Transverse colon (tissue), 4 donors: ENCODE data around the gene COG2. TPM values are rescaled to one million over a fixed set of nuclear protein-coding genes. Genes with fewer than 3 reads are reported as not detected.
A peak's percentile ranks its signal among the peaks of the same experiment; 100 is the strongest.
"Not testable (repeated sequence)": the region's sequence is repeated elsewhere in the genome, so short reads cannot be mapped to it uniquely, and the experiment has no call there.

Source experiments
- DNase-seq: peaks from one replicate; pipeline ENCODE4 v3.0.0-alpha.2; 2019
- H3K27ac ChIP-seq, 4 donors: fragments of 200-600 bp; sonication (generic); 2 replicates each; pipeline ENCODE4 v1.5.1; 2016 to 2018; ENCODE audit warnings: inconsistent platforms in 4 of 4
- H3K27me3 ChIP-seq: fragments of 200-600 bp; sonication (generic); 2 replicates; pipeline ENCODE4 v1.5.1; 2017; ENCODE audit warnings: inconsistent platforms
- H3K36me3 ChIP-seq, 4 donors: fragments of 200-600 bp; sonication (generic); 2 replicates each; pipeline ENCODE4 v1.5.1; 2017 to 2019; ENCODE audit warnings: inconsistent platforms in 4 of 4
- H3K4me1 ChIP-seq, 4 donors: fragments of 200-600 bp; sonication (generic); 2 replicates each; pipeline ENCODE4 v1.5.1; 2017 to 2020; ENCODE audit warnings: inconsistent platforms in 4 of 4
- H3K4me3 ChIP-seq, 4 donors: fragments of 200-600 bp; sonication (generic); 1 replicate in 1 of 4; 2 replicates in 3 of 4; pipeline versions ENCODE4 v1.5.1 to v1.6.1; 2017 to 2019; ENCODE audit warnings: inconsistent platforms in 4 of 4
- H3K9me3 ChIP-seq, 2 donors: fragments of 200-600 bp; sonication (generic); 2 replicates each; pipeline ENCODE4 v1.5.1; 2017 to 2019; ENCODE audit warnings: inconsistent platforms in 2 of 2
- CTCF ChIP-seq, 5 experiments: fragments of 200-600 bp in 3 of 5; fragments of 450-650 bp in 2 of 5; sonication (generic) in 3 of 5; IDR thresholded peaks; 1 replicate in 2 of 5; 2 replicates in 3 of 5; pipeline ENCODE4 v1.5.1; 2016 to 2017; ENCODE audit warnings: antibody characterized with exemption in 5 of 5, inconsistent platforms in 3 of 5, mild to moderate bottlenecking in 2 of 5, moderate library complexity in 1 of 5
- EP300 ChIP-seq: sonication (generic); formaldehyde crosslinking; IDR thresholded peaks from one replicate; pipeline ENCODE4 v1.6.1; 2017; ENCODE audit warnings: antibody characterized with exemption, low read depth
- POLR2A ChIP-seq: fragments of 450-650 bp; IDR thresholded peaks from one replicate; pipeline ENCODE4 v1.6.1; 2016; ENCODE audit warnings: antibody characterized with exemption, mild to moderate bottlenecking, moderate library complexity
- POLR2AphosphoS5 ChIP-seq, 3 donors: sonication (generic); formaldehyde crosslinking; IDR thresholded peaks; one replicate each; pipeline ENCODE4 v1.6.1; 2016; ENCODE audit warnings: antibody characterized with exemption in 3 of 3
- WGBS, 2 donors: methylation state at CpG; one replicate each; pipeline ENCODE4 v1.1.5; 2018; ENCODE audit warnings: low coverage in 1 of 2; 5-methylcytosine and 5-hydroxymethylcytosine counted together
- in situ Hi-C, 4 donors: fragments of 200-750 bp; cut with MboI; loops; one replicate each; pipeline versions ENCODE4 v1.15.0 to v1.15.1; 2017; ENCODE audit warnings: low sequenced_read_pairs in 3 of 4, low pct_ligation_motif_present in 1 of 4, low pct_unique_long_range_greater_than_20kb in 1 of 4
- intact Hi-C: fragments of 100-400 bp; cut with DNase I; formaldehyde crosslinking; loops from one replicate; pipeline ENCODE4 v1.15.1; 2023; ENCODE audit warnings: low total_unique reads
- total RNA-seq, 4 donors: library from RNA; depleted of rRNA; stranded (reverse); fragments of >200 nt; gene quantifications; one replicate each; pipeline ENCODE4 v1.1.0, GENCODE V29; 2016

The COG2 gene
- total RNA-seq, 4 donors from 2014 or later = 14.3 to 43.3 (median 29.2) TPM

DNA sequence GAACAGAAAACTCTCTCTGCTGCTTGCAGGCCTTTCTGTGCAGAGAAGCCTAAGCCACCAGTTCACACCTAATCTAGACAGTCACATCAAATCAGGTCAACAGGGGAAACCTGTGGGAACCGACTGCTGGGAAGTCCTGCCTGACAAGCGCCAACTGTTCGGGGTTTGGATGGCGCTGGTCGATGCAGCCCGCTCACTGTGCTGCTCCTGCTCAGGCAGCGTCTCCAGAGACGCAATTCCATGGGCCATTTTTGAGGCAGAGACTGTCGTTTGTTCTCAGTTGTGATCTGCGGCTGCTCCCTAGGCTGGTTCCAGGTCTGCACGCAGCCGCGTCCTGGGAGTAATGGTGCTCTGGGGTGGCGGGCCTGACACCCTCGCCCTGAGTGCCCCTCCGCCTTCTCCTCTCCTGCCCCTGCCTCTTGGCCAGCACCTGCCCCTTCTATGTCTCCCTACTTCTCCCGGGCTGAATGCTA, 70.2 kb downstream of the COG2 start:
- TF ChIP-seq POLR2AphosphoS5 (IDR thresholded peaks at IDR 0.05) = no peak
- TF ChIP-seq EP300 = no peak
- WGBS, 2 donors = 93% methylated on average over 17 of the region's 17 CpGs; no CpG with 5 or more reads in 1 of the 2 donors
- Histone ChIP-seq H3K36me3 (no peaks in the 10 kb centered on the region), H3K4me3 (no peak overlapping the region), H3K9me3 (no peaks in the 10 kb centered on the region), H3K4me1 (peaks cover 0 to 26% (median 14%) of the 10 kb centered on the region in 4 donors), H3K27ac (no peak overlapping the region), H3K27me3 (no peaks in the 10 kb centered on the region)
- intact Hi-C loops = no loop called here
- no peak for DNase-seq
- in situ Hi-C loops = no loop called here

DNA sequence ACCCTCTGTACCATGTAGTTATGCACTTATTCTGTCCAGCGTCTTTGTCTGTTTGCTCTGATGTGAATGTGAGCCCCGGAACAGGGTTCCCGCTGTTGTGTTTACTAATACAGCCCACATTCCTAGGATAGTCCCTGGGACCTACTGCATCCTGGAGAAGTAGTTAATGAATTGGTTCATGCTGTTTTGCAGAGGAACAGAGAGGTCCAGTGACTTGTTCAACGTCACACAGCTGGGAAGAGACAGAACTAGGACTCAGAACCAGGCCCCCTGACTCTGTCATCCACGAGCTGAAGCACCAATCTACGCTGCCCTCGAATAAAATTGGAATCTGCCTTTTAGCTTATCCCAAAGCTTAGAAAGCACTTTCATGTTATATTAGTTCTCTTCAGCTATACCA, 70.9 kb downstream of the COG2 start:
- H3K4me3 ChIP-seq = no peak overlapping the region
- no peak overlapping the region for H3K27ac ChIP-seq
- H3K27me3 ChIP-seq = no peaks in the 10 kb centered on the region
- intact Hi-C loops (no loop called here), in situ Hi-C loops (no loop called here)
- DNase-seq = no peak
- H3K9me3 ChIP-seq = no peaks in the 10 kb centered on the region
- 69% methylated on average over 7 of the region's 7 CpGs; no CpG with 5 or more reads in 1 of the 2 donors for WGBS, 2 donors
- no peaks in the 10 kb centered on the region for H3K36me3 ChIP-seq
- H3K4me1 ChIP-seq = peaks cover 0 to 22% (median 13%) of the 10 kb centered on the region in 4 donors
- no peak for TF ChIP-seq POLR2A
- no peak for TF ChIP-seq EP300
- no peak for TF ChIP-seq POLR2AphosphoS5 (IDR thresholded peaks at IDR 0.05)
- no peak for TF ChIP-seq CTCF (IDR thresholded peaks at IDR 0.05)

- H3K27me3 ChIP-seq = no peaks in the 10 kb centered on the region
- no peak for TF ChIP-seq POLR2AphosphoS5 (IDR thresholded peaks at IDR 0.05)
- DNase-seq = no peak
- no peak overlapping the region for H3K4me3 ChIP-seq
- H3K4me1 ChIP-seq = peaks cover 0 to 19% (median 10%) of the 10 kb centered on the region in 4 donors
- intact Hi-C loops (no loop called here), in situ Hi-C loops (no loop called here)
- H3K9me3 ChIP-seq = no peaks in the 10 kb centered on the region
- peak overlapping the region in 1 of 4 donors; percentile 31 for H3K27ac ChIP-seq
- no peaks in the 10 kb centered on the region for H3K36me3 ChIP-seq
- WGBS, 2 donors = 75% methylated on average over 8 of the region's 8 CpGs; no CpG with 5 or more reads in 1 of the 2 donors
These were observed 71.2 kb downstream of the COG2 start for GRCh38 chr1:230713547-230713914.

DNA sequence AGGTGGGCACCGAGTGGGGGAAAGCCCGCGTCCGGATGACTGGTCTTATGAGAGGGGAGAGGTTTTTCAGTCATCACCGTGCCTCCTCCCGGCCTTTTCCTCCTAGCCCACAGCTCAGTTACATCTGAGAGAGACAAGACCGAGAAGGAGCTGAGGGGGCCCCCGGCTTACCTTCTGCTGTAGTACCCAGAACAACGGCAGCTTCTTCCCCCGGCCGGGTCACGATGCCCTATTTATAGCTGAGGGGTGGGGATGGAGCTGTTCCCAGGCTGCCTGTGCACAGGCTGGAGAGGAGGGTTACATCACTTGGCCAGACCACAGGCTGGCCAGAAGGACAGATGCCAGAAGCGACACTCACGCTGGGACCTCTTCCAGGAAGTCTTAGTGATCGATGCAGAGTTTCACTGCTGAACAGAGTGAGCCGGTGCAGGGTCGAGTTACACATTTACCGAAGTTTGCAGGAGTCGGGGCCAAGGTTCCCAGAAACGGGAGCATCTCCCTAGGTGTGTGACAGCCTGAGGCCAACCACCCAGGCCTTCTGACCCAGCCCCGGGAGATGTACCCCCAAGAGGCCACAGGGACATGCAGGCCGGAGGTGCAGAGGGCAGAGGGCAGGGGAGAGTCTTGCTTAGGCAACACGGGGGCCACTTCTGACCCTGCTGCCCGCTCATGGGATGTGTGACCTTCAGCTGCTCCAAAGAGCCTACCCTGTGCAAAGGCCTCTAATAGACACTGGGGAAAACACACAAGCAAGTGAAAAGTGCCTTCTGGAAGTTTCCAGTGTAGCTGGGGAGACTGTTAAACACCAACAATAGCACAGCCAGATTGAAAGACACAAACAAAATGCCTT, 71.9 kb downstream of the COG2 start, which contains the start of gene AGT:
AGT (minus strand) TSS at position 208 of the 850 bp plus-strand sequence. CDS start 3,299 bp downstream, outside the sequence.
- Histone ChIP-seq H3K4me3 (no peak within 1 kb of the TSS), H3K9me3 (no peaks in the 10 kb centered on the region), H3K27me3 (no peaks in the 10 kb centered on the region), H3K36me3 (no peaks in the 10 kb centered on the region), H3K4me1 (peaks cover 0 to 14% (median 10%) of the 10 kb centered on the region in 4 donors), H3K27ac (peak within 1 kb of the TSS in 1 of 4 donors; percentile 31)
- WGBS, 2 donors = 29% methylated on average over 18 of the region's 24 CpGs; no CpG with 5 or more reads in 1 of the 2 donors
- TF ChIP-seq EP300 (no peak), POLR2AphosphoS5 (IDR thresholded peaks at IDR 0.05) (peak in 1 of 3 donors; percentile 13), CTCF (IDR thresholded peaks at IDR 0.05) (no peak), POLR2A (no peak)
- intact Hi-C loops (no loop called here), in situ Hi-C loops (no loop called here)
- peak; percentile 48 for DNase-seq

GRCh38 chr1:230715510-230715909, 73.2 kb downstream of the COG2 start:
- Histone ChIP-seq H3K27me3 (no peaks in the 10 kb centered on the region), H3K4me3 (no peak overlapping the region), H3K9me3 (no peaks in the 10 kb centered on the region), H3K36me3 (no peaks in the 10 kb centered on the region), H3K27ac (no peak overlapping the region), H3K4me1 (peaks cover 0 to 14% (median 10%) of the 10 kb centered on the region in 4 donors)
- no peak for DNase-seq
- TF ChIP-seq EP300 (no peak), POLR2AphosphoS5 (IDR thresholded peaks at IDR 0.05) (no peak), CTCF (IDR thresholded peaks at IDR 0.05) (no peak), POLR2A (no peak)
- in situ Hi-C loops (no loop called here), intact Hi-C loops (no loop called here)
- 81 to 89% methylated on average over 3 of the region's 3 CpGs for WGBS, 2 donors

GRCh38 chr1:230716453-230716852, 74.2 kb downstream of the COG2 start:
- intact Hi-C loops, in situ Hi-C loops: not testable (repeated sequence)

More at GRCh38 chr1:230716453-230716852, 74.2 kb downstream of the COG2 start:
- not testable (repeated sequence) for H3K4me3 ChIP-seq, DNase-seq, H3K9me3 ChIP-seq, H3K36me3 ChIP-seq, H3K27me3 ChIP-seq, H3K27ac ChIP-seq
- peaks cover 0 to 14% (median 10%) of the 10 kb centered on the region in 4 donors for H3K4me1 ChIP-seq
- 51 to 88% methylated on average over 3 of the region's 3 CpGs for WGBS, 2 donors
